Renal cortical epithelial cell (primary cell): ENCODE data around the gene FARP1. TPM values are rescaled to one million over a fixed set of nuclear protein-coding genes. Genes with fewer than 3 reads are reported as not detected.
"Not testable (repeated sequence)": the region's sequence is repeated elsewhere in the genome, so short reads cannot be mapped to it uniquely, and the experiment has no call there.

Source experiments
- DNase-seq: peaks from one replicate; pipeline ENCODE4 v3.0.0-alpha.2; 2011; ENCODE audit warnings: low read depth
- total RNA-seq: library from RNA; depleted of rRNA; stranded (reverse); fragments of >200 nt; gene quantifications from 2 replicates; pipeline ENCODE4 v1.2.3, GENCODE V29; 2014

FARP1 gene
- total RNA-seq, 1 donor from 2014 or later: 261 TPM

GRCh38 chr13:98228661-98229341 is 85.9 kb downstream of the FARP1 start:
- DNase-seq: peak; percentile 39

- DNase-seq: not testable (repeated sequence)
These were observed 87.9 kb downstream of the FARP1 start for GRCh38 chr13:98230762-98231161.

GRCh38 chr13:98232456-98232855 is 89.6 kb downstream of the FARP1 start:
- DNase-seq: no peak

- DNase-seq: peak; percentile 93
These were observed 90.2 kb downstream of the FARP1 start for GRCh38 chr13:98233127-98233526.

- no peak for DNase-seq
These were observed 91.5 kb downstream of the FARP1 start for GRCh38 chr13:98234348-98234747.

GRCh38 chr13:98236197-98236596 is 93.3 kb downstream of the FARP1 start:
- DNase-seq: no peak

GRCh38 chr13:98237331-98237730 is 94.4 kb downstream of the FARP1 start:
- no peak for DNase-seq

GRCh38 chr13:98239162-98240076 is 96.5 kb downstream of the FARP1 start:
- DNase-seq: peak; percentile 78

GRCh38 chr13:98240135-98240534 is 97.2 kb downstream of the FARP1 start:
- no peak for DNase-seq

GRCh38 chr13:98240974-98241373 is 98.1 kb downstream of the FARP1 start:
- no peak for DNase-seq

- no peak for DNase-seq
These were observed 99.1 kb downstream of the FARP1 start for GRCh38 chr13:98241976-98242375.

- no peak for DNase-seq
These were observed 99.5 kb downstream of the FARP1 start for GRCh38 chr13:98242403-98242802.

GRCh38 chr13:98243929-98244272 is 101.0 kb downstream of the FARP1 start:
- no peak for DNase-seq

- DNase-seq: peak; percentile 79
These were observed 103.8 kb downstream of the FARP1 start for GRCh38 chr13:98246538-98247172.

- DNase-seq: no peak
These were observed 108.8 kb downstream of the FARP1 start for GRCh38 chr13:98251708-98252107.

GRCh38 chr13:98252931-98253470 is 110.1 kb downstream of the FARP1 start:
- peak; percentile 69 for DNase-seq

GRCh38 chr13:98253526-98253925 is 110.6 kb downstream of the FARP1 start:
- DNase-seq: no peak

- no peak for DNase-seq
These were observed 111.6 kb downstream of the FARP1 start for GRCh38 chr13:98254513-98254912.

- no peak for DNase-seq
These were observed 115.3 kb downstream of the FARP1 start for GRCh38 chr13:98258226-98258625.

GRCh38 chr13:98260357-98261164 is 117.7 kb downstream of the FARP1 start:
- DNase-seq: no peak

- no peak for DNase-seq
These were observed 118.3 kb downstream of the FARP1 start for GRCh38 chr13:98261165-98261702.
